ENCODE data around the gene SERPINE1.

The SERPINE1 gene

GRCh38 chr7:101127460-101128039 is 646 bp downstream of the SERPINE1 start:
- Histone ChIP-seq H3K4me1 (ENCODE audit: control insufficient read depth in 2 of 2, insufficient read depth in 1 of 2, low read depth in 1 of 2, low read length in 2 of 2) (peaks cover 11 to 22% of the 10 kb centered on the region in 2 donors), H4K8ac (ENCODE audit: low read depth, low read length) (no peak overlapping the region), H3K4me2 (ENCODE audit: insufficient read depth, low read length, poor library complexity, severe bottlenecking) (peak overlapping the region; percentile 35), H2BK15ac (ENCODE audit: low read length) (no peak overlapping the region), H2AFZ (ENCODE audit: low read length) (peak overlapping the region; percentile 80), H2BK120ac (ENCODE audit: low read depth, low read length) (no peak overlapping the region), H3K4ac (ENCODE audit: low read length) (no peak overlapping the region), H2BK12ac (ENCODE audit: low read length) (no peak overlapping the region), H3K27ac (replicated peaks; ENCODE audit: low read length) (no peak overlapping the region), H3K27me3 (ENCODE audit: control insufficient read depth in 3 of 3, insufficient read depth in 3 of 3, low read depth in 1 of 3, low read length in 3 of 3) (peaks cover 0 to 4% (median 0%) of the 10 kb centered on the region in 3 experiments), H3K23ac (ENCODE audit: low read depth, low read length, poor library complexity) (no peak overlapping the region), H4K91ac (ENCODE audit: low read depth, low read length, poor library complexity) (no peak overlapping the region), H2BK5ac (ENCODE audit: low read length) (no peak overlapping the region), H3K9ac (ENCODE audit: low read depth, low read length, poor library complexity) (no peak overlapping the region), H3K14ac (ENCODE audit: low read length) (no peak overlapping the region), H2AK5ac (ENCODE audit: low read depth, low read length) (peak overlapping the region; percentile 77), H3K9me3 (replicated peaks in 1 of 2; ENCODE audit: control insufficient read depth in 2 of 2, insufficient read depth in 1 of 2, low read depth in 1 of 2, low read length in 2 of 2) (no peaks in the 10 kb centered on the region), H3K18ac (ENCODE audit: low read length) (no peak overlapping the region), H3K36me3 (replicated peaks in 1 of 2; ENCODE audit: control insufficient read depth in 2 of 2, insufficient read depth in 2 of 2, low read length in 2 of 2) (no peaks in the 10 kb centered on the region), H3K79me1 (ENCODE audit: low read depth, low read length) (no peaks in the 10 kb centered on the region), H3K4me3 (ENCODE audit: low read length in 2 of 2) (peak overlapping the region; percentile 33 to 56)
- WGBS, 2 donors (ENCODE audit: extremely low coverage in 2 of 2, insufficient read length in 2 of 2, insufficient replicate concordance in 1 of 2): no CpG with 5 or more reads among the region's 3 CpGs
- DNase-seq (ENCODE audit: low spot score): no peak

GRCh38 chr7:101128040-101128834 is 1.3 kb downstream of the SERPINE1 start:
- no peaks in the 10 kb centered on the region for H3K79me1 ChIP-seq (ENCODE audit: low read depth, low read length)
- H3K9me3 ChIP-seq (replicated peaks in 1 of 2; ENCODE audit: control insufficient read depth in 2 of 2, insufficient read depth in 1 of 2, low read depth in 1 of 2, low read length in 2 of 2): no peaks in the 10 kb centered on the region
- peaks cover 11 to 20% of the 10 kb centered on the region in 2 donors for H3K4me1 ChIP-seq (ENCODE audit: control insufficient read depth in 2 of 2, insufficient read depth in 1 of 2, low read depth in 1 of 2, low read length in 2 of 2)
- H3K18ac ChIP-seq (ENCODE audit: low read length): peak overlapping the region; percentile 86
- H3K27ac ChIP-seq (replicated peaks; ENCODE audit: low read length): no peak overlapping the region
- H3K4ac ChIP-seq (ENCODE audit: low read length): no peak overlapping the region
- H2AK5ac ChIP-seq (ENCODE audit: low read depth, low read length): peak overlapping the region; percentile 88
- peaks cover 0 to 4% (median 0%) of the 10 kb centered on the region in 3 experiments for H3K27me3 ChIP-seq (ENCODE audit: control insufficient read depth in 3 of 3, insufficient read depth in 3 of 3, low read depth in 1 of 3, low read length in 3 of 3)
- no peak overlapping the region for H2AFZ ChIP-seq (ENCODE audit: low read length)
- H4K8ac ChIP-seq (ENCODE audit: low read depth, low read length): no peak overlapping the region
- no peak overlapping the region for H2BK120ac ChIP-seq (ENCODE audit: low read depth, low read length)
- no CpG with 5 or more reads among the region's 14 CpGs for WGBS, 2 donors (ENCODE audit: extremely low coverage in 2 of 2, insufficient read length in 2 of 2, insufficient replicate concordance in 1 of 2)
- no peak overlapping the region for H4K91ac ChIP-seq (ENCODE audit: low read depth, low read length, poor library complexity)
- H3K36me3 ChIP-seq (replicated peaks in 1 of 2; ENCODE audit: control insufficient read depth in 2 of 2, insufficient read depth in 2 of 2, low read length in 2 of 2): no peaks in the 10 kb centered on the region
- peak overlapping the region in 1 of 2 donors; percentile 12 for H3K4me3 ChIP-seq (ENCODE audit: low read length in 2 of 2)
- peak overlapping the region; percentile 65 for H2BK12ac ChIP-seq (ENCODE audit: low read length)
- H3K14ac ChIP-seq (ENCODE audit: low read length): no peak overlapping the region
- peak overlapping the region; percentile 82 for H3K9ac ChIP-seq (ENCODE audit: low read depth, low read length, poor library complexity)
- no peak overlapping the region for H2BK5ac ChIP-seq (ENCODE audit: low read length)
- DNase-seq (ENCODE audit: low spot score): no peak
- peak overlapping the region; percentile 55 for H2BK15ac ChIP-seq (ENCODE audit: low read length)
- no peak overlapping the region for H3K4me2 ChIP-seq (ENCODE audit: insufficient read depth, low read length, poor library complexity, severe bottlenecking)
- H3K23ac ChIP-seq (ENCODE audit: low read depth, low read length, poor library complexity): no peak overlapping the region

- no peak overlapping the region for H3K9ac ChIP-seq (ENCODE audit: low read depth, low read length, poor library complexity)
- H3K4ac ChIP-seq (ENCODE audit: low read length): no peak overlapping the region
- H3K4me1 ChIP-seq (ENCODE audit: control insufficient read depth in 2 of 2, insufficient read depth in 1 of 2, low read depth in 1 of 2, low read length in 2 of 2): peaks cover 19 to 26% of the 10 kb centered on the region in 2 donors
- H3K36me3 ChIP-seq (replicated peaks in 1 of 2; ENCODE audit: control insufficient read depth in 2 of 2, insufficient read depth in 2 of 2, low read length in 2 of 2): no peaks in the 10 kb centered on the region
- no peak overlapping the region for H2BK12ac ChIP-seq (ENCODE audit: low read length)
- no peak overlapping the region for H4K91ac ChIP-seq (ENCODE audit: low read depth, low read length, poor library complexity)
- no peak overlapping the region for H2BK120ac ChIP-seq (ENCODE audit: low read depth, low read length)
- no peak for DNase-seq (ENCODE audit: low spot score)
- H2BK15ac ChIP-seq (ENCODE audit: low read length): no peak overlapping the region
- H3K27me3 ChIP-seq (ENCODE audit: control insufficient read depth in 3 of 3, insufficient read depth in 3 of 3, low read depth in 1 of 3, low read length in 3 of 3): peaks cover 0 to 4% (median 0%) of the 10 kb centered on the region in 3 experiments
- no peak overlapping the region for H4K8ac ChIP-seq (ENCODE audit: low read depth, low read length)
- H3K79me1 ChIP-seq (ENCODE audit: low read depth, low read length): no peaks in the 10 kb centered on the region
- no peaks in the 10 kb centered on the region for H3K9me3 ChIP-seq (replicated peaks in 1 of 2; ENCODE audit: control insufficient read depth in 2 of 2, insufficient read depth in 1 of 2, low read depth in 1 of 2, low read length in 2 of 2)
- H3K14ac ChIP-seq (ENCODE audit: low read length): no peak overlapping the region
- WGBS, 2 donors (ENCODE audit: extremely low coverage in 2 of 2, insufficient read length in 2 of 2, insufficient replicate concordance in 1 of 2): no CpG with 5 or more reads among the region's 3 CpGs
- H3K23ac ChIP-seq (ENCODE audit: low read depth, low read length, poor library complexity): no peak overlapping the region
- no peak overlapping the region for H2AK5ac ChIP-seq (ENCODE audit: low read depth, low read length)
- H2AFZ ChIP-seq (ENCODE audit: low read length): no peak overlapping the region
- H3K4me2 ChIP-seq (ENCODE audit: insufficient read depth, low read length, poor library complexity, severe bottlenecking): no peak overlapping the region
- no peak overlapping the region for H2BK5ac ChIP-seq (ENCODE audit: low read length)
- H3K27ac ChIP-seq (replicated peaks; ENCODE audit: low read length): no peak overlapping the region
- no peak overlapping the region for H3K18ac ChIP-seq (ENCODE audit: low read length)
- no peak overlapping the region for H3K4me3 ChIP-seq (ENCODE audit: low read length in 2 of 2)
Observed at GRCh38 chr7:101129603-101130117, 2.8 kb downstream of the SERPINE1 start.

All from neuronal stem cell (in vitro differentiated cells).